ENCODE data around the gene SYCP3.

The SYCP3 gene

DNA sequence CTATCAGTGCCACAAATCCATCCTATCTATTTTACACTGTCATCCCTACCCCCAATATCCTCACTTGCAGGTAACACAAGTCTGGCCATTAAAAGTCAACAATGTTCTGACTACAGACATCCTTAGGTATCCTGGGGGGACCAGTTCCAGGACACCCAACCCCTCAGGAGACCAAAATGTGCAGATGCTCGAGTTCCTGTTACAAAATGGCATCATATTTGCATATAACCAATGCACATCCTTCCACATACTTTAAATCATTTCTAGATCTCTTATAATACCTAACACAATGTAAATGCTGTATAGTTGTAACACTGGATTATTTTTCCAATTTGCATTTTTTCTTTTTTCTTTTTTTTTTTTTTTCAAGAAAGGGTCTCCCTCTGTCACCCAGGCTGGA lies 6.9 kb downstream of the SYCP3 start:
- DNase-seq (ENCODE audit: low spot score): no peak
- ChIA-PET POLR2A (ENCODE audit: low non-redundant PET) (no interaction called here), CTCF (no interaction called here)
- TF ChIP-seq, protein P1, sequence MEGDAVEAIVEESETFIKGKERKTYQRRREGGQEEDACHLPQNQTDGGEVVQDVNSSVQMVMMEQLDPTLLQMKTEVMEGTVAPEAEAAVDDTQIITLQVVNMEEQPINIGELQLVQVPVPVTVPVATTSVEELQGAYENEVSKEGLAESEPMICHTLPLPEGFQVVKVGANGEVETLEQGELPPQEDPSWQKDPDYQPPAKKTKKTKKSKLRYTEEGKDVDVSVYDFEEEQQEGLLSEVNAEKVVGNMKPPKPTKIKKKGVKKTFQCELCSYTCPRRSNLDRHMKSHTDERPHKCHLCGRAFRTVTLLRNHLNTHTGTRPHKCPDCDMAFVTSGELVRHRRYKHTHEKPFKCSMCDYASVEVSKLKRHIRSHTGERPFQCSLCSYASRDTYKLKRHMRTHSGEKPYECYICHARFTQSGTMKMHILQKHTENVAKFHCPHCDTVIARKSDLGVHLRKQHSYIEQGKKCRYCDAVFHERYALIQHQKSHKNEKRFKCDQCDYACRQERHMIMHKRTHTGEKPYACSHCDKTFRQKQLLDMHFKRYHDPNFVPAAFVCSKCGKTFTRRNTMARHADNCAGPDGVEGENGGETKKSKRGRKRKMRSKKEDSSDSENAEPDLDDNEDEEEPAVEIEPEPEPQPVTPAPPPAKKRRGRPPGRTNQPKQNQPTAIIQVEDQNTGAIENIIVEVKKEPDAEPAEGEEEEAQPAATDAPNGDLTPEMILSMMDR (conservative IDR thresholded peaks at IDR 0.05; ENCODE audit: low read depth): no peak
- H3K27ac ChIP-seq: no peak overlapping the region

GRCh38 chr12:101729842-101730241 lies 9.4 kb downstream of the SYCP3 start:
- H3K27ac ChIP-seq: no peak overlapping the region
- TF ChIP-seq, protein P1 (conservative IDR thresholded peaks at IDR 0.05; ENCODE audit: low read depth): no peak
- CTCF ChIA-PET: no interaction called here
- no peak for DNase-seq (ENCODE audit: low spot score)
- POLR2A ChIA-PET (ENCODE audit: low non-redundant PET): no interaction called here

DNA sequence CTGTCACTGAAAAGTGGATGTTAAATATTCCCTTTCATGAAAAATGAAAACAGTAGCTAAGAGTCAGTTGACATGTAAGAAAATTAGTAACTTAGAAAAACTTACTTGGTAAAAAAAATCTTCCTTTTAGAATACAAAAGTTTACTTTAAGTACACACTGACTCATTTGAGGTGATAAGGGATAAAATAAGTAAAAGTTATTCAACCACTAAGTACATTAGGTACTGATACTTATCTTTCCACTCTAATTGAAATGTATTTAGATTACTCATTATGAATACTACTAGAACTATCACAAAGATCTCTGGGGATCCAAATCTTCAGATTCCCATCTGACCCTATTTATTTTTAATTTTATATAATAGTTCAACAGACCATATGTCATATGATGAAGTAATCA lies 12.2 kb downstream of the SYCP3 start:
- no peak for DNase-seq (ENCODE audit: low spot score)
- no peak overlapping the region for H3K27ac ChIP-seq
- ChIA-PET CTCF (no interaction called here), POLR2A (ENCODE audit: low non-redundant PET) (no interaction called here)
- TF ChIP-seq, protein P1 (conservative IDR thresholded peaks at IDR 0.05; ENCODE audit: low read depth): no peak

- no peak overlapping the region for H3K27ac ChIP-seq
- no peak for DNase-seq (ENCODE audit: low spot score)
- ChIA-PET POLR2A (ENCODE audit: low non-redundant PET) (no interaction called here), CTCF (no interaction called here)
- TF ChIP-seq, protein P1 (conservative IDR thresholded peaks at IDR 0.05; ENCODE audit: low read depth): no peak
These were observed 16.9 kb downstream of the SYCP3 start for GRCh38 chr12:101722392-101722791.

- TF ChIP-seq, protein P1 (conservative IDR thresholded peaks at IDR 0.05; ENCODE audit: low read depth): no peak
- ChIA-PET CTCF (interaction anchor here (0.7 kb wide), 1 partner anchor 429 kb away, joined by 3 read pairs; no protein-coding TSS in a partner anchor), POLR2A (ENCODE audit: low non-redundant PET) (no interaction called here)
- H3K27ac ChIP-seq: no peak overlapping the region
- no peak for DNase-seq (ENCODE audit: low spot score)
These were observed 19.1 kb downstream of the SYCP3 start for GRCh38 chr12:101720118-101720517.

DNA sequence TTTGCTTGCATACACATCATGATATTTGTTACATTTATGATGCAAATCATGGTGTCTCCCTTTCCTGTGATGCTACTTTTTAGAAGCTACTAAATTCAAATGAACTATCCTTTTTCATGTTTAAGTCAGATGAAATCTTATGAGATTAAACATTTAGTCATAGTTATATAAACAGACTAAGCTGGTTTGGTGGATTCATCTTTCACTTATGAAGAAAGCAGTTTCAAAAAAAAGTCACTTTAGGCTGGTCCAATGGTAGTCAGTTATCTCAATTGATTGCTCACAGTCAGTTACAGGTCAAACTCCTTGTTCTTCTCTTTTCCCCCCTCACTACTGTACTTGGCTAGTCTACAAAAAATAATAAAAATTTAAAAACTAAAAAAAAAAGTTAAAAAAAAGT lies 19.7 kb downstream of the SYCP3 start:
- CTCF ChIA-PET: interaction anchor here (0.7 kb wide), 1 partner anchor 430 kb away, joined by 3 read pairs; no protein-coding TSS in a partner anchor
- H3K27ac ChIP-seq: no peak overlapping the region
- TF ChIP-seq, protein P1 (conservative IDR thresholded peaks at IDR 0.05; ENCODE audit: low read depth): no peak
- no peak for DNase-seq (ENCODE audit: low spot score)
- POLR2A ChIA-PET (ENCODE audit: low non-redundant PET): no interaction called here

Measured in RWPE1 (cell line).